GM21528 (cell line): Measurements from ENCODE around the gene ADAM22.

Experiments
- ATAC-seq: cut with Tn5 transposase; IDR thresholded peaks from one replicate; pipeline ENCODE4 v1.9.1; 2021; ENCODE audit warnings: mild to moderate bottlenecking, moderate library complexity; ENCODE audit not compliant: unreplicated experiment, low FRiP score

The ADAM22 gene

GRCh38 chr7:87959336-87959735 is 25.3 kb downstream of the ADAM22 start:
- no peak for ATAC-seq

- ATAC-seq: no peak
These were observed 26.2 kb downstream of the ADAM22 start for GRCh38 chr7:87960239-87960638.

GRCh38 chr7:87961754-87962153 is 27.7 kb downstream of the ADAM22 start:
- ATAC-seq: no peak

- no peak for ATAC-seq
These were observed 32.2 kb downstream of the ADAM22 start for GRCh38 chr7:87966271-87966670.

- ATAC-seq: no peak
These were observed 34.0 kb downstream of the ADAM22 start for GRCh38 chr7:87968021-87968420.

- ATAC-seq: no peak
These were observed 48.1 kb downstream of the ADAM22 start for GRCh38 chr7:87982116-87982515.

GRCh38 chr7:87984088-87984487 is 50.0 kb downstream of the ADAM22 start:
- ATAC-seq: no peak

GRCh38 chr7:87993269-87993668 is 59.2 kb downstream of the ADAM22 start:
- ATAC-seq: no peak

- ATAC-seq: no peak
These were observed 65.2 kb downstream of the ADAM22 start for GRCh38 chr7:87999261-87999660.

- ATAC-seq: no peak
These were observed 67.9 kb downstream of the ADAM22 start for GRCh38 chr7:88001744-88002530.

GRCh38 chr7:88002617-88003016 is 68.6 kb downstream of the ADAM22 start:
- no peak for ATAC-seq

- no peak for ATAC-seq
These were observed 69.5 kb downstream of the ADAM22 start for GRCh38 chr7:88003581-88003980.

GRCh38 chr7:88005191-88005590 is 71.1 kb downstream of the ADAM22 start:
- ATAC-seq: no peak

- no peak for ATAC-seq
These were observed 75.6 kb downstream of the ADAM22 start for GRCh38 chr7:88009651-88010050.

GRCh38 chr7:88012086-88012485 is 78.0 kb downstream of the ADAM22 start:
- no peak for ATAC-seq

- no peak for ATAC-seq
These were observed 79.9 kb downstream of the ADAM22 start for GRCh38 chr7:88013981-88014380.

- ATAC-seq: no peak
These were observed 80.5 kb downstream of the ADAM22 start for GRCh38 chr7:88014581-88014980.

- ATAC-seq: no peak
These were observed 81.3 kb downstream of the ADAM22 start for GRCh38 chr7:88015309-88015708.

- ATAC-seq: no peak
These were observed 84.5 kb downstream of the ADAM22 start for GRCh38 chr7:88018501-88018900.

- ATAC-seq: no peak
These were observed 87.1 kb downstream of the ADAM22 start for GRCh38 chr7:88020953-88021665.

- ATAC-seq: no peak
These were observed 93.7 kb downstream of the ADAM22 start for GRCh38 chr7:88027724-88028123.

- ATAC-seq: no peak
These were observed 100.1 kb downstream of the ADAM22 start for GRCh38 chr7:88034083-88034695.
